ENCODE data around the gene MRNIP. TPM values are rescaled to one million over a fixed set of nuclear protein-coding genes. Genes with fewer than 3 reads are reported as not detected.

Gene MRNIP
- total RNA-seq, 2 donors from 2014 or later, result 23.4 to 34.8 TPM

GRCh38 chr5:179802207-179802883 lies 56.3 kb downstream of the MRNIP start:
- intact Hi-C loops (cut with DNase I), result loop anchor here (10.0 kb wide), 1 partner anchor 102 kb away; the partner anchor contains the start of gene TBC1D9B
- H3K4me3 ChIP-seq, result no peak overlapping the region
- 70 to 80% methylated on average over 4 to 19 of the region's 19 CpGs for WGBS, 2 donors
- ATAC-seq (no peak), DNase-seq (peak in 2 of 4 donors; percentile 25 to 56)
- TF ChIP-seq CTCF (IDR thresholded peaks at IDR 0.05), result no peak
- no peak for TF ChIP-seq POLR2A (IDR thresholded peaks at IDR 0.05)
- H3K36me3 ChIP-seq (replicated peaks in 1 of 2; ENCODE audit: insufficient read depth in 1 of 2, low read depth in 2 of 2), result peaks cover 0 to 14% of the 10 kb centered on the region in 2 donors
- peak overlapping the region in 1 of 4 donors; percentile 2 for H3K27ac ChIP-seq
- H3K9me3 ChIP-seq, result no peaks in the 10 kb centered on the region
- no peaks in the 10 kb centered on the region for H3K27me3 ChIP-seq
- H3K4me1 ChIP-seq, result peaks cover 41% of the 10 kb centered on the region

GRCh38 chr5:179801304-179802206 lies 57.1 kb downstream of the MRNIP start:
- WGBS, 2 donors, result 45 to 70% methylated on average over 33 to 56 of the region's 67 CpGs
- no peaks in the 10 kb centered on the region for H3K9me3 ChIP-seq
- H3K4me3 ChIP-seq, result no peak overlapping the region
- no peaks in the 10 kb centered on the region for H3K27me3 ChIP-seq
- H3K4me1 ChIP-seq, result peaks cover 48% of the 10 kb centered on the region
- ATAC-seq (peak; percentile 33), DNase-seq (peak; percentile 83 to 90 (median 86))
- no peak overlapping the region for H3K27ac ChIP-seq
- intact Hi-C loops (cut with DNase I), result loop anchor here (10.0 kb wide), 1 partner anchor 103 kb away; the partner anchor contains the start of gene TBC1D9B
- H3K36me3 ChIP-seq (replicated peaks in 1 of 2; ENCODE audit: insufficient read depth in 1 of 2, low read depth in 2 of 2), result peaks cover 0 to 14% of the 10 kb centered on the region in 2 donors
- TF ChIP-seq CTCF (IDR thresholded peaks at IDR 0.05) (peak; percentile 52 to 87 (median 77)), POLR2A (IDR thresholded peaks at IDR 0.05) (peak in 1 of 3 donors; percentile 9)

- Histone ChIP-seq H3K27ac (no peak overlapping the region), H3K36me3 (replicated peaks in 1 of 2; ENCODE audit: insufficient read depth in 1 of 2, low read depth in 2 of 2) (peaks cover 0 to 14% of the 10 kb centered on the region in 2 donors), H3K4me1 (peaks cover 50% of the 10 kb centered on the region), H3K27me3 (no peaks in the 10 kb centered on the region), H3K9me3 (no peaks in the 10 kb centered on the region), H3K4me3 (no peak overlapping the region)
- TF ChIP-seq POLR2A (IDR thresholded peaks at IDR 0.05) (no peak), CTCF (IDR thresholded peaks at IDR 0.05) (no peak)
- ATAC-seq, result no peak
- 69 to 78% methylated on average over 12 of the region's 12 CpGs for WGBS, 2 donors
- intact Hi-C loops (cut with DNase I), result loop anchor here (10.0 kb wide), 1 partner anchor 104 kb away; the partner anchor contains the start of gene TBC1D9B
- no peak for DNase-seq
Measured at GRCh38 chr5:179800696-179801201, 57.9 kb downstream of the MRNIP start.

GRCh38 chr5:179800071-179800695 lies 58.4 kb downstream of the MRNIP start:
- DNase-seq, result no peak
- no peak for ATAC-seq
- H3K4me3 ChIP-seq, result no peak overlapping the region
- no peaks in the 10 kb centered on the region for H3K9me3 ChIP-seq
- peaks cover 0 to 14% of the 10 kb centered on the region in 2 donors for H3K36me3 ChIP-seq (replicated peaks in 1 of 2; ENCODE audit: insufficient read depth in 1 of 2, low read depth in 2 of 2)
- intact Hi-C loops (cut with DNase I), result loop anchor here (10.0 kb wide), 1 partner anchor 105 kb away; the partner anchor contains the start of gene TBC1D9B
- TF ChIP-seq POLR2A (IDR thresholded peaks at IDR 0.05), result no peak
- no peak for TF ChIP-seq CTCF (IDR thresholded peaks at IDR 0.05)
- no peaks in the 10 kb centered on the region for H3K27me3 ChIP-seq
- no peak overlapping the region for H3K27ac ChIP-seq
- WGBS, 2 donors, result 89 to 93% methylated on average over 10 to 20 of the region's 21 CpGs
- H3K4me1 ChIP-seq, result peaks cover 51% of the 10 kb centered on the region

All from body of pancreas (tissue), 4 donors.